ENCODE results near the gene TCL1A. TPM values are rescaled to one million over a fixed set of nuclear protein-coding genes. Genes with fewer than 3 reads are reported as not detected.

Gene TCL1A
- total RNA-seq, 1 experiment from 2014 or later: not detected

GRCh38 chr14:95756751-95757150 is 42.8 kb upstream of the TCL1A start:
- no peak overlapping the region for H3K4me2 ChIP-seq
- H3F3A ChIP-seq (ENCODE audit: insufficient read depth, low read depth): no peaks in the 10 kb centered on the region
- H2AFZ ChIP-seq: no peak overlapping the region
- no peaks in the 10 kb centered on the region for H4K20me1 ChIP-seq (ENCODE audit: insufficient read depth)
- peaks cover 3% of the 10 kb centered on the region; the same call in 1 of the 2 replicates for H3K27me3 ChIP-seq (ENCODE audit: insufficient read depth, low read depth)
- no peaks in the 10 kb centered on the region for H3K4me1 ChIP-seq (replicated peaks; ENCODE audit: insufficient read depth)
- no peak for DNase-seq
- H3K79me2 ChIP-seq (ENCODE audit: low read depth): no peaks in the 10 kb centered on the region
- no peaks in the 10 kb centered on the region for H3K36me3 ChIP-seq (ENCODE audit: low read depth)
- BruUV-seq (replicated peaks): no TSS peak
- H3K9me3 ChIP-seq (ENCODE audit: insufficient read depth, low read depth): no peaks in the 10 kb centered on the region
- no peaks in the 10 kb centered on the region for H3K9me2 ChIP-seq (ENCODE audit: insufficient read depth)
- CTCF ChIA-PET: no interaction called here
- H3K4me3 ChIP-seq: no peak overlapping the region
- POLR2A ChIA-PET (ENCODE audit: unreplicated experiment): no interaction called here
- intact Hi-C loops (cut with micrococcal nuclease; ENCODE audit: unreplicated experiment): no loop called here
- no peak overlapping the region for H3K27ac ChIP-seq
- no peak for TF ChIP-seq CTCF (conservative IDR thresholded peaks at IDR 0.05)
- no peak for TF ChIP-seq EZH2 (IDR thresholded peaks at IDR 0.05; ENCODE audit: low read depth)

- no peak overlapping the region for H2AFZ ChIP-seq
- TF ChIP-seq EZH2 (IDR thresholded peaks at IDR 0.05; ENCODE audit: low read depth) (no peak), CTCF (conservative IDR thresholded peaks at IDR 0.05) (no peak)
- no peaks in the 10 kb centered on the region for H3K9me2 ChIP-seq (ENCODE audit: insufficient read depth)
- H3K79me2 ChIP-seq (ENCODE audit: low read depth): no peaks in the 10 kb centered on the region
- H3K36me3 ChIP-seq (ENCODE audit: low read depth): no peaks in the 10 kb centered on the region
- no peaks in the 10 kb centered on the region for H3K4me1 ChIP-seq (replicated peaks; ENCODE audit: insufficient read depth)
- no TSS peak for BruUV-seq (replicated peaks)
- H3K9me3 ChIP-seq (ENCODE audit: insufficient read depth, low read depth): no peaks in the 10 kb centered on the region
- no peaks in the 10 kb centered on the region for H4K20me1 ChIP-seq (ENCODE audit: insufficient read depth)
- intact Hi-C loops (cut with micrococcal nuclease; ENCODE audit: unreplicated experiment): no loop called here
- no peak overlapping the region for H3K4me3 ChIP-seq
- DNase-seq: no peak
- CTCF ChIA-PET: no interaction called here
- H3F3A ChIP-seq (ENCODE audit: insufficient read depth, low read depth): no peaks in the 10 kb centered on the region
- H3K27me3 ChIP-seq (ENCODE audit: insufficient read depth, low read depth): peaks cover 2% of the 10 kb centered on the region; the same call in 1 of the 2 replicates
- H3K4me2 ChIP-seq: no peak overlapping the region
- POLR2A ChIA-PET (ENCODE audit: unreplicated experiment): no interaction called here
- H3K27ac ChIP-seq: no peak overlapping the region
Observed at GRCh38 chr14:95756127-95756526, 42.2 kb upstream of the TCL1A start.

GRCh38 chr14:95741781-95742180 is 27.9 kb upstream of the TCL1A start:
- Histone ChIP-seq H4K20me1 (ENCODE audit: insufficient read depth) (no peaks in the 10 kb centered on the region), H3K79me2 (ENCODE audit: low read depth) (no peaks in the 10 kb centered on the region), H3K27me3 (ENCODE audit: insufficient read depth, low read depth) (no peaks in the 10 kb centered on the region), H3K4me2 (no peak overlapping the region), H3K4me1 (replicated peaks; ENCODE audit: insufficient read depth) (no peaks in the 10 kb centered on the region), H3K9me3 (ENCODE audit: insufficient read depth, low read depth) (no peaks in the 10 kb centered on the region), H3K4me3 (no peak overlapping the region), H3K36me3 (ENCODE audit: low read depth) (no peaks in the 10 kb centered on the region), H3K9me2 (ENCODE audit: insufficient read depth) (no peaks in the 10 kb centered on the region), H3K27ac (no peak overlapping the region), H2AFZ (no peak overlapping the region), H3F3A (ENCODE audit: insufficient read depth, low read depth) (no peaks in the 10 kb centered on the region)
- POLR2A ChIA-PET (ENCODE audit: unreplicated experiment): no interaction called here
- no TSS peak for BruUV-seq (replicated peaks)
- intact Hi-C loops (cut with micrococcal nuclease; ENCODE audit: unreplicated experiment): no loop called here
- CTCF ChIA-PET: no interaction called here
- TF ChIP-seq EZH2 (IDR thresholded peaks at IDR 0.05; ENCODE audit: low read depth) (no peak), CTCF (conservative IDR thresholded peaks at IDR 0.05) (no peak)
- DNase-seq: no peak

Measured in PC-9 (cell line).